Gastrocnemius medialis (tissue), 4 donors: Measurements from ENCODE around the gene RAMACL. TPM values are rescaled to one million over a fixed set of nuclear protein-coding genes. Genes with fewer than 3 reads are reported as not detected.

ENCODE experiments used
- ATAC-seq, 2 donors: fragments of 150-250 bp; one replicate each; pipeline ENCODE4 v1.9.1; 2016
- DNase-seq, 2 donors: peaks; one replicate each; pipeline ENCODE4 v3.0.0-alpha.2; 2019
- H3K27ac ChIP-seq, 4 donors: fragments of 200-600 bp; sonication (generic); 1 replicate in 1 of 4; 2 replicates in 3 of 4; pipeline ENCODE4 v1.5.1; 2016 to 2018; ENCODE audit warnings: mild to moderate bottlenecking in 2 of 4, moderate library complexity in 1 of 4
- H3K27me3 ChIP-seq, 3 donors: fragments of 200-600 bp; sonication (generic) in 2 of 3; 1 replicate in 1 of 3; 2 replicates in 2 of 3; pipeline versions ENCODE4 v1.5.1 to v1.6.0; 2016 to 2019; ENCODE audit warnings: mild to moderate bottlenecking in 1 of 3, moderate library complexity in 1 of 3
- H3K36me3 ChIP-seq, 2 donors: fragments of 200-600 bp; sonication (generic) in 1 of 2; one replicate each; pipeline ENCODE4 v1.5.1; 2017 to 2018
- H3K4me1 ChIP-seq, 2 donors: fragments of 200-600 bp; sonication (generic) in 1 of 2; one replicate each; pipeline ENCODE4 v1.5.1; 2016 to 2017; ENCODE audit warnings: mild to moderate bottlenecking in 2 of 2
- H3K4me3 ChIP-seq, 4 donors: fragments of 200-600 bp; sonication (generic) in 3 of 4; 1 replicate in 1 of 4; 2 replicates in 3 of 4; pipeline ENCODE4 v1.5.1; 2016 to 2019; ENCODE audit warnings: mild to moderate bottlenecking in 2 of 4
- H3K9me3 ChIP-seq, 3 donors: fragments of 200-600 bp; sonication (generic) in 2 of 3; 1 replicate in 1 of 3; 2 replicates in 2 of 3; pipeline ENCODE4 v1.5.1; 2016 to 2019
- CTCF ChIP-seq, 5 experiments: fragments of 450-650 bp in 3 of 5; fragments of 200-600 bp in 2 of 5; sonication (generic) in 2 of 5; IDR thresholded peaks in 4 of 5; conservative IDR thresholded peaks in 1 of 5; 1 replicate in 4 of 5; 2 replicates in 1 of 5; pipeline ENCODE4 v1.5.1; 2016 to 2019; ENCODE audit warnings: antibody characterized with exemption in 5 of 5, mild to moderate bottlenecking in 3 of 5, moderate library complexity in 3 of 5
- POLR2A ChIP-seq, 2 donors: fragments of 450-650 bp; IDR thresholded peaks; one replicate each; pipeline ENCODE4 v1.6.1; 2017; ENCODE audit warnings: antibody characterized with exemption in 2 of 2, mild to moderate bottlenecking in 2 of 2, moderate library complexity in 2 of 2
- in situ Hi-C, 4 donors: fragments of 200-750 bp; cut with MboI; loops; one replicate each; pipeline versions ENCODE4 v1.15.0 to v1.8.0; 2017; ENCODE audit warnings: low sequenced_read_pairs in 4 of 4
- intact Hi-C: fragments of 100-400 bp; cut with DNase I; formaldehyde crosslinking; loops from one replicate; pipeline ENCODE4 v1.15.1; 2023; ENCODE audit warnings: low total_unique reads
- total RNA-seq, 4 donors: library from RNA; depleted of rRNA; stranded (reverse); fragments of >200 nt; gene quantifications; one replicate each; pipeline versions ENCODE4 v1.1.0 to v1.2.3, GENCODE V29; 2016

Gene RAMACL
- total RNA-seq, 4 donors from 2014 or later = 0.18 to 5.6 (median 0.58) TPM

- in situ Hi-C loops = no loop called here
- Histone ChIP-seq H3K27me3 (no peaks in the 10 kb centered on the region), H3K9me3 (no peaks in the 10 kb centered on the region), H3K36me3 (no peaks in the 10 kb centered on the region), H3K27ac (peak overlapping the region; percentile 64 to 82 (median 71)), H3K4me1 (peaks cover 41 to 82% of the 10 kb centered on the region in 2 donors), H3K4me3 (no peak overlapping the region)
- DNase-seq = no peak
- intact Hi-C loops = no loop called here
- TF ChIP-seq CTCF (IDR thresholded peaks at IDR 0.05 in 4 of 5, conservative IDR thresholded peaks at IDR 0.05 in 1 of 5) (no peak), POLR2A (IDR thresholded peaks at IDR 0.05) (no peak)
- ATAC-seq = no peak
Measured at GRCh38 chr6:166618866-166619761, 32.6 kb upstream of the RAMACL start.

GRCh38 chr6:166618251-166618650, 31.8 kb upstream of the RAMACL start:
- TF ChIP-seq CTCF (IDR thresholded peaks at IDR 0.05 in 4 of 5, conservative IDR thresholded peaks at IDR 0.05 in 1 of 5) = no peak
- TF ChIP-seq POLR2A (IDR thresholded peaks at IDR 0.05) = no peak
- in situ Hi-C loops (no loop called here), intact Hi-C loops (no loop called here)
- Histone ChIP-seq H3K4me3 (no peak overlapping the region), H3K4me1 (peaks cover 41 to 84% of the 10 kb centered on the region in 2 donors), H3K27me3 (no peaks in the 10 kb centered on the region), H3K27ac (peak overlapping the region in 1 of 4 donors; percentile 14), H3K9me3 (no peaks in the 10 kb centered on the region), H3K36me3 (no peaks in the 10 kb centered on the region)
- no peak for DNase-seq
- no peak for ATAC-seq

GRCh38 chr6:166617359-166617758, 30.9 kb upstream of the RAMACL start:
- Histone ChIP-seq H3K27ac (no peak overlapping the region), H3K9me3 (no peaks in the 10 kb centered on the region), H3K36me3 (no peaks in the 10 kb centered on the region), H3K4me1 (peaks cover 40 to 83% of the 10 kb centered on the region in 2 donors), H3K27me3 (no peaks in the 10 kb centered on the region), H3K4me3 (no peak overlapping the region)
- DNase-seq (no peak), ATAC-seq (no peak)
- intact Hi-C loops (no loop called here), in situ Hi-C loops (no loop called here)
- TF ChIP-seq CTCF (IDR thresholded peaks at IDR 0.05 in 4 of 5, conservative IDR thresholded peaks at IDR 0.05 in 1 of 5) = no peak
- TF ChIP-seq POLR2A (IDR thresholded peaks at IDR 0.05) = no peak

- peak overlapping the region; percentile 65 to 87 (median 76) for H3K27ac ChIP-seq
- in situ Hi-C loops (no loop called here), intact Hi-C loops (no loop called here)
Measured at GRCh38 chr6:166616261-166617238, 30.1 kb upstream of the RAMACL start.

More at GRCh38 chr6:166616261-166617238, 30.1 kb upstream of the RAMACL start:
- Histone ChIP-seq H3K4me3 (no peak overlapping the region), H3K9me3 (no peaks in the 10 kb centered on the region), H3K4me1 (peaks cover 44 to 83% of the 10 kb centered on the region in 2 donors), H3K27me3 (no peaks in the 10 kb centered on the region), H3K36me3 (no peaks in the 10 kb centered on the region)
- ATAC-seq = no peak
- TF ChIP-seq POLR2A (IDR thresholded peaks at IDR 0.05) (no peak), CTCF (IDR thresholded peaks at IDR 0.05 in 4 of 5, conservative IDR thresholded peaks at IDR 0.05 in 1 of 5) (no peak)
- no peak for DNase-seq
